Transverse colon (tissue), 4 donors: ENCODE data around the gene PAOX. TPM values are rescaled to one million over a fixed set of nuclear protein-coding genes. Genes with fewer than 3 reads are reported as not detected.

Experiments
- DNase-seq: peaks from one replicate; pipeline ENCODE4 v3.0.0-alpha.2; 2019
- H3K27ac ChIP-seq, 4 donors: fragments of 200-600 bp; sonication (generic); 2 replicates each; pipeline ENCODE4 v1.5.1; 2016 to 2018; ENCODE audit warnings: inconsistent platforms in 4 of 4
- H3K27me3 ChIP-seq: fragments of 200-600 bp; sonication (generic); 2 replicates; pipeline ENCODE4 v1.5.1; 2017; ENCODE audit warnings: inconsistent platforms
- H3K36me3 ChIP-seq, 4 donors: fragments of 200-600 bp; sonication (generic); 2 replicates each; pipeline ENCODE4 v1.5.1; 2017 to 2019; ENCODE audit warnings: inconsistent platforms in 4 of 4
- H3K4me1 ChIP-seq, 4 donors: fragments of 200-600 bp; sonication (generic); 2 replicates each; pipeline ENCODE4 v1.5.1; 2017 to 2020; ENCODE audit warnings: inconsistent platforms in 4 of 4
- H3K4me3 ChIP-seq, 4 donors: fragments of 200-600 bp; sonication (generic); 1 replicate in 1 of 4; 2 replicates in 3 of 4; pipeline versions ENCODE4 v1.5.1 to v1.6.1; 2017 to 2019; ENCODE audit warnings: inconsistent platforms in 4 of 4
- H3K9me3 ChIP-seq, 2 donors: fragments of 200-600 bp; sonication (generic); 2 replicates each; pipeline ENCODE4 v1.5.1; 2017 to 2019; ENCODE audit warnings: inconsistent platforms in 2 of 2
- CTCF ChIP-seq, 5 experiments: fragments of 200-600 bp in 3 of 5; fragments of 450-650 bp in 2 of 5; sonication (generic) in 3 of 5; IDR thresholded peaks; 1 replicate in 2 of 5; 2 replicates in 3 of 5; pipeline ENCODE4 v1.5.1; 2016 to 2017; ENCODE audit warnings: antibody characterized with exemption in 5 of 5, inconsistent platforms in 3 of 5, mild to moderate bottlenecking in 2 of 5, moderate library complexity in 1 of 5
- EP300 ChIP-seq: sonication (generic); formaldehyde crosslinking; IDR thresholded peaks from one replicate; pipeline ENCODE4 v1.6.1; 2017; ENCODE audit warnings: antibody characterized with exemption, low read depth
- POLR2A ChIP-seq: fragments of 450-650 bp; IDR thresholded peaks from one replicate; pipeline ENCODE4 v1.6.1; 2016; ENCODE audit warnings: antibody characterized with exemption, mild to moderate bottlenecking, moderate library complexity
- POLR2AphosphoS5 ChIP-seq, 3 donors: sonication (generic); formaldehyde crosslinking; IDR thresholded peaks; one replicate each; pipeline ENCODE4 v1.6.1; 2016; ENCODE audit warnings: antibody characterized with exemption in 3 of 3
- WGBS, 2 donors: methylation state at CpG; one replicate each; pipeline ENCODE4 v1.1.5; 2018; ENCODE audit warnings: low coverage in 1 of 2; 5-methylcytosine and 5-hydroxymethylcytosine counted together
- in situ Hi-C, 4 donors: fragments of 200-750 bp; cut with MboI; loops; one replicate each; pipeline versions ENCODE4 v1.15.0 to v1.15.1; 2017; ENCODE audit warnings: low sequenced_read_pairs in 3 of 4, low pct_ligation_motif_present in 1 of 4, low pct_unique_long_range_greater_than_20kb in 1 of 4
- intact Hi-C: fragments of 100-400 bp; cut with DNase I; formaldehyde crosslinking; loops from one replicate; pipeline ENCODE4 v1.15.1; 2023; ENCODE audit warnings: low total_unique reads
- total RNA-seq, 4 donors: library from RNA; depleted of rRNA; stranded (reverse); fragments of >200 nt; gene quantifications; one replicate each; pipeline ENCODE4 v1.1.0, GENCODE V29; 2016

PAOX gene
- total RNA-seq, 4 donors from 2014 or later, result 11.3 to 32.4 (median 17.1) TPM

DNA sequence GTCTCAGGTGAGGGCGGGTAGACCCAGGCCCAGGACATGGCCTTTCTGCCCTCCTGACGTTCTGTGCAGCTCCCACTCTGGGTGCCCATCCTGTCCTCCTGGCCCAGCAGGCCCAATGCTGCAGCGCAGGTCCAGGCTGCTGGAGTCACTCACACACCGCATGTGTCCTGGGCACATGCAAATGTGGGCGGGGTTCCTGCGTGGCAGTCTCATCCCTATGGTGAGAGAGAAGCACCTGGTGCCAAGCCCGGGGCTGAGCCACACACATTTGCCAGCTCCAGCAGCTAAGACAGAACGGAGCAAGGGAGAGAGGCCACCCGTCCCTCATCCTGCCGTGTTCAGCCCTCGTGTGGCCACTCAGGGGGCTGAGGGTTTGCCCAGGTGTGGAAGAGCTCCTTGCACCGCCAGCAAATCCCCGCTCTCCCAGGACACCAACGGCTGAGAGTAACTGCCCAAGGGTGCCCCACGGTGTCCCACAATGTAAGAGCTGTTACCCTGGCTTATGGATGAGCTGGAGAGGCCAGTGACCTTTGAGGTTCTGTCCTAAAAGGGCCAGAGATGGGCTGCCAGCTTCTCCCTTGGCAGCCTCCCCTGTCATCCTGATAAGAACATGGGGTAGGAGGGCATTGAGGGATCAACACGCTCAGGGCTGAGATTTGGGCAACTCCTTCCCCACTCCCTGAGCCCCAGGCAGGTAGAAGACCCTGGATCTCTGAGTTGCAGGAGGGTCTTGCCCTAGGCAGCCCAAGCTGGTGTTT is 25.7 kb upstream of the PAOX start:
- TF ChIP-seq POLR2AphosphoS5 (IDR thresholded peaks at IDR 0.05) (no peak), EP300 (no peak), CTCF (IDR thresholded peaks at IDR 0.05) (no peak), POLR2A (no peak)
- in situ Hi-C loops (no loop called here), intact Hi-C loops (no loop called here)
- 78% methylated on average over 15 of the region's 16 CpGs; no CpG with 5 or more reads in 1 of the 2 donors for WGBS, 2 donors
- Histone ChIP-seq H3K9me3 (no peaks in the 10 kb centered on the region), H3K27me3 (no peaks in the 10 kb centered on the region), H3K4me1 (peaks cover 0 to 18% (median 14%) of the 10 kb centered on the region in 4 donors), H3K36me3 (no peaks in the 10 kb centered on the region), H3K4me3 (no peak overlapping the region), H3K27ac (no peak overlapping the region)
- no peak for DNase-seq

- TF ChIP-seq POLR2A (no peak), EP300 (no peak), POLR2AphosphoS5 (IDR thresholded peaks at IDR 0.05) (no peak), CTCF (IDR thresholded peaks at IDR 0.05) (no peak)
- intact Hi-C loops (no loop called here), in situ Hi-C loops (no loop called here)
- Histone ChIP-seq H3K27ac (no peak overlapping the region), H3K9me3 (no peaks in the 10 kb centered on the region), H3K27me3 (no peaks in the 10 kb centered on the region), H3K36me3 (no peaks in the 10 kb centered on the region), H3K4me3 (no peak overlapping the region), H3K4me1 (peaks cover 0 to 18% (median 15%) of the 10 kb centered on the region in 4 donors)
- no peak for DNase-seq
- 67 to 85% methylated on average over 5 to 16 of the region's 16 CpGs for WGBS, 2 donors
Observed at GRCh38 chr10:133353988-133354605, 25.0 kb upstream of the PAOX start.

GRCh38 chr10:133354672-133355240 is 24.3 kb upstream of the PAOX start:
- H3K36me3 ChIP-seq, result no peaks in the 10 kb centered on the region
- TF ChIP-seq POLR2AphosphoS5 (IDR thresholded peaks at IDR 0.05), result no peak
- TF ChIP-seq POLR2A, result no peak
- no peak for TF ChIP-seq CTCF (IDR thresholded peaks at IDR 0.05)
- no peak for TF ChIP-seq EP300
- in situ Hi-C loops, result no loop called here
- intact Hi-C loops, result no loop called here
- no peaks in the 10 kb centered on the region for H3K27me3 ChIP-seq
- H3K4me1 ChIP-seq, result peaks cover 4 to 23% (median 17%) of the 10 kb centered on the region in 4 donors
- no peak overlapping the region for H3K27ac ChIP-seq
- H3K4me3 ChIP-seq, result no peak overlapping the region
- H3K9me3 ChIP-seq, result no peaks in the 10 kb centered on the region
- DNase-seq, result no peak
- WGBS, 2 donors, result 96% methylated on average over 14 of the region's 14 CpGs; no CpG with 5 or more reads in 1 of the 2 donors

DNA sequence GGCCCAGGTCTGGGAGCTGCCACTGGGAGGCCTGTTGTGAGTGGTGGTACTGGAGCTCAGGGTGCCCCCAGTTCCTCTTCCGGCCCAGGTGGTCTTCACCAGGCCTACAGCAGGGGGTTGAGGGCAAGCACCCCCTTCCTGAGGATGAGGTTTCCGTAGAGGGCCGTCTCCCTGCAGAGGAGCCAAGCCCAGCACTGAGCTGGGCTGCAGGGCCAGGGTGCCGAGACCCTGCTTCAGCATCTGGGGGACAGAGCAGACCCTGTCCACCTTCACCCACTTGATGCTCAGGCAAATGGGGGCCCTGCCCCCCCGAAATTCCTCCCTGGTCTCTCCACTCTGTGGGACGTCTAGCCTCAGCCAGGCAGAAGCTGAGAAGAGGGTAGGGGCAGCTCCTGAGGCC is 23.8 kb upstream of the PAOX start:
- WGBS, 2 donors, result 92% methylated on average over 5 of the region's 6 CpGs; no CpG with 5 or more reads in 1 of the 2 donors
- Histone ChIP-seq H3K27ac (no peak overlapping the region), H3K9me3 (no peaks in the 10 kb centered on the region), H3K4me3 (no peak overlapping the region), H3K27me3 (no peaks in the 10 kb centered on the region), H3K4me1 (peaks cover 5 to 28% (median 22%) of the 10 kb centered on the region in 4 donors), H3K36me3 (no peaks in the 10 kb centered on the region)
- in situ Hi-C loops, result no loop called here
- no peak for DNase-seq
- TF ChIP-seq EP300 (no peak), POLR2AphosphoS5 (IDR thresholded peaks at IDR 0.05) (no peak), POLR2A (no peak), CTCF (IDR thresholded peaks at IDR 0.05) (no peak)
- intact Hi-C loops, result no loop called here
